WTC11 (cell line): Measurements from ENCODE around the gene PAEP. TPM values are rescaled to one million over a fixed set of nuclear protein-coding genes. Genes with fewer than 3 reads are reported as not detected.

Experiments used
- ATAC-seq: fragments of 200-7000 bp; cut with Tn5 transposase; 2 replicates; pipeline ENCODE4 v1.10.0; 2021; ENCODE audit warnings: mild to moderate bottlenecking, moderate library complexity
- CTCF ChIA-PET: fragments of 300-600 bp; sonication (Branson Sonifier 250); formaldehyde crosslinking; loops from one replicate; lab custom pipeline; 2021; ENCODE audit warnings: antibody characterized with exemption; lab: Charles Lee
- POLR2A ChIA-PET: fragments of 350-600 bp; sonication (Branson Sonifier 250); formaldehyde crosslinking; loops from one replicate; lab custom pipeline; 2021; ENCODE audit warnings: antibody characterized with exemption; lab: Charles Lee
- DNase-seq: peaks from one replicate; pipeline ENCODE4 v3.0.0; 2021; ENCODE audit warnings: low spot score
- H3K27ac Mint-ChIP-seq: 2 replicates; pipeline ENCODE4 v1.8.0; 2021; ENCODE audit warnings: mixed read lengths
- H3K27me3 Mint-ChIP-seq: 2 replicates; pipeline ENCODE4 v1.8.0; 2021; ENCODE audit warnings: low read depth, mild to moderate bottlenecking, moderate library complexity, mixed read lengths
- H3K36me3 Mint-ChIP-seq: 2 replicates; pipeline ENCODE4 v1.8.0; 2021; ENCODE audit warnings: mixed read lengths
- H3K4me1 Mint-ChIP-seq: 2 replicates; pipeline ENCODE4 v1.8.0; 2022; ENCODE audit warnings: mixed read lengths
- H3K4me3 Mint-ChIP-seq: 2 replicates; pipeline ENCODE4 v1.8.0; 2021; ENCODE audit warnings: mild to moderate bottlenecking, moderate library complexity, mixed read lengths
- H3K9me3 Mint-ChIP-seq: 2 replicates; pipeline ENCODE4 v1.8.0; 2021; ENCODE audit warnings: mixed read lengths
- ETV6 ChIP-seq: sonication (generic); formaldehyde crosslinking; IDR thresholded peaks from 2 replicates; pipeline ENCODE4 v1.8.1; 2022; ENCODE audit warnings: mild to moderate bottlenecking, missing genetic modification reagents
- GRHL2 ChIP-seq: fragments of 250-450 bp; sonication (Bioruptor Pico); IDR thresholded peaks from 2 replicates; pipeline ENCODE4 v1.8.0; 2022; ENCODE audit warnings: mild to moderate bottlenecking, moderate library complexity; ENCODE audit not compliant: insufficient replicate concordance, severe bottlenecking
- HMGA2 ChIP-seq: fragments of 250-450 bp; sonication (Bioruptor Pico); IDR thresholded peaks from 2 replicates; pipeline ENCODE4 v1.4.0; 2021; ENCODE audit warnings: mild to moderate bottlenecking, moderate library complexity
- MYBL2 ChIP-seq: sonication (generic); formaldehyde crosslinking; IDR thresholded peaks from 2 replicates; pipeline ENCODE4 v1.8.1; 2023; ENCODE audit warnings: mild to moderate bottlenecking, moderate library complexity, missing genetic modification reagents
- NR3C1 ChIP-seq: sonication (generic); formaldehyde crosslinking; conservative IDR thresholded peaks from 2 replicates; pipeline ENCODE4 v1.8.1; 2023; ENCODE audit warnings: low read depth, mild to moderate bottlenecking, missing genetic modification reagents
- SOX15 ChIP-seq: fragments of 250-450 bp; sonication (Bioruptor Pico); IDR thresholded peaks from 2 replicates; pipeline ENCODE4 v1.9.0; 2021; ENCODE audit warnings: mild to moderate bottlenecking
- ZBTB21 ChIP-seq: sonication (generic); formaldehyde crosslinking; IDR thresholded peaks from 2 replicates; pipeline ENCODE4 v1.8.1; 2023; ENCODE audit warnings: mild to moderate bottlenecking, missing genetic modification reagents, borderline replicate concordance
- ZNF219 ChIP-seq: sonication (generic); formaldehyde crosslinking; IDR thresholded peaks from 2 replicates; pipeline ENCODE4 v1.8.0; 2023; ENCODE audit warnings: missing genetic modification reagents, mild to moderate bottlenecking, borderline replicate concordance
- ZNF423 ChIP-seq: fragments of 250-450 bp; sonication (Bioruptor Pico); IDR thresholded peaks from 2 replicates; pipeline ENCODE4 v2.1.2; 2022; ENCODE audit warnings: mild to moderate bottlenecking, moderate library complexity
- total RNA-seq: library from RNA; stranded (reverse); gene quantifications from 3 replicates; pipeline ENCODE4 v1.2.3, GENCODE V29; 2021
- TF ChIP-seq, protein P1 (sequence below): fragments of 250-450 bp; sonication (Bioruptor Pico); IDR thresholded peaks from 2 replicates; pipeline ENCODE4 v1.9.0; 2021; ENCODE audit warnings: mild to moderate bottlenecking, borderline replicate concordance
- TF ChIP-seq, protein P2 (sequence below): fragments of 200-600 bp; IDR thresholded peaks from 2 replicates; pipeline ENCODE4 v1.8.0; 2022; ENCODE audit warnings: antibody characterized with exemption
- TF ChIP-seq, protein P3 (sequence below): sonication (generic); formaldehyde crosslinking; IDR thresholded peaks from 2 replicates; pipeline ENCODE4 v1.8.0; 2022; ENCODE audit warnings: mild to moderate bottlenecking, missing genetic modification reagents
- TF ChIP-seq, protein P4 (sequence below): sonication (generic); formaldehyde crosslinking; IDR thresholded peaks from 2 replicates; pipeline ENCODE4 v1.8.1; 2022; ENCODE audit warnings: missing genetic modification reagents, borderline replicate concordance
- TF ChIP-seq, protein P5 (sequence below): sonication (generic); formaldehyde crosslinking; IDR thresholded peaks from 2 replicates; pipeline ENCODE4 v1.8.1; 2022; ENCODE audit warnings: low read depth, missing genetic modification reagents, borderline replicate concordance
- TF ChIP-seq, protein P6 (sequence below): sonication (generic); formaldehyde crosslinking; IDR thresholded peaks from 2 replicates; pipeline ENCODE4 v1.8.1; 2023; ENCODE audit warnings: mild to moderate bottlenecking, missing genetic modification reagents, moderate library complexity
- TF ChIP-seq, protein P7 (sequence below): sonication (generic); formaldehyde crosslinking; IDR thresholded peaks from 2 replicates; pipeline ENCODE4 v1.8.1; 2023; ENCODE audit warnings: mild to moderate bottlenecking, moderate library complexity, missing genetic modification reagents

The PAEP gene
- total RNA-seq, 1 experiment from 2014 or later: not detected

DNA sequence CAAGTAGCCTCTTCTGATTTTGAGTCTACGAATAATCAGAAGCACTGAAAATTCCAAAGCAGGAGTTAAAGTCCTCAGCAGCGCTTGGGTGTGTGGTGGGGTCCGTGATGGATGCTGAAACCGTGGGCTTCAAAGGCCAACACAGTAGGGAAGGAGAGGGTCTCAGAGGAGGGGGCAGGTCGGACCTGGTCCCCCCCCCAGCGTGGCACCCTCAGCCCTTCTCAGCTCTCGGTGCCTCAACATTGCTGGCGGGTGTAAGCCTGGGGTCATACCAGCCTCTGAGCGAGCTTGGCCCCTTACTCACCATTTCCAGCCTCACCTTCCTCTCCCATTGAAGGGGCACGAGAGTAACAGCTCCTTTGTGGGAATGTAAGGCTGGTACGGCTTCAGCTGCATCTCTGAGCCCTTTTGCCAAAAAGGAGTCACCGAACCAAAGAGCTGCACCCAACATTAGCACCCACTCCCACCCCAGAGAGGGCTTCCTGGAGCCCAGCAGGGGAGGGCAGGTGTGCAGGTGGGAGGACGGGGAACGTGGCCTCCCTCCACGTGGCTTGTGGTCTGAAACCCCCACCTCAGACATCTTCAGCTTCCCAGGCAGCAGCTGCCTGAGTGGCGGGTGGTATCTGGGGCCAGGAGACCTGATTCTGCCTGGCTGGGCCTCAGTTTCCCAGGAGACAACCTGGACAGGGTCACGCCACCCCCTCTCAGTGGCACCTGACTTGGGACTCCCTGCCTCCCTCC, 47.0 kb upstream of the PAEP start (continued):
- TF ChIP-seq, protein P1, sequence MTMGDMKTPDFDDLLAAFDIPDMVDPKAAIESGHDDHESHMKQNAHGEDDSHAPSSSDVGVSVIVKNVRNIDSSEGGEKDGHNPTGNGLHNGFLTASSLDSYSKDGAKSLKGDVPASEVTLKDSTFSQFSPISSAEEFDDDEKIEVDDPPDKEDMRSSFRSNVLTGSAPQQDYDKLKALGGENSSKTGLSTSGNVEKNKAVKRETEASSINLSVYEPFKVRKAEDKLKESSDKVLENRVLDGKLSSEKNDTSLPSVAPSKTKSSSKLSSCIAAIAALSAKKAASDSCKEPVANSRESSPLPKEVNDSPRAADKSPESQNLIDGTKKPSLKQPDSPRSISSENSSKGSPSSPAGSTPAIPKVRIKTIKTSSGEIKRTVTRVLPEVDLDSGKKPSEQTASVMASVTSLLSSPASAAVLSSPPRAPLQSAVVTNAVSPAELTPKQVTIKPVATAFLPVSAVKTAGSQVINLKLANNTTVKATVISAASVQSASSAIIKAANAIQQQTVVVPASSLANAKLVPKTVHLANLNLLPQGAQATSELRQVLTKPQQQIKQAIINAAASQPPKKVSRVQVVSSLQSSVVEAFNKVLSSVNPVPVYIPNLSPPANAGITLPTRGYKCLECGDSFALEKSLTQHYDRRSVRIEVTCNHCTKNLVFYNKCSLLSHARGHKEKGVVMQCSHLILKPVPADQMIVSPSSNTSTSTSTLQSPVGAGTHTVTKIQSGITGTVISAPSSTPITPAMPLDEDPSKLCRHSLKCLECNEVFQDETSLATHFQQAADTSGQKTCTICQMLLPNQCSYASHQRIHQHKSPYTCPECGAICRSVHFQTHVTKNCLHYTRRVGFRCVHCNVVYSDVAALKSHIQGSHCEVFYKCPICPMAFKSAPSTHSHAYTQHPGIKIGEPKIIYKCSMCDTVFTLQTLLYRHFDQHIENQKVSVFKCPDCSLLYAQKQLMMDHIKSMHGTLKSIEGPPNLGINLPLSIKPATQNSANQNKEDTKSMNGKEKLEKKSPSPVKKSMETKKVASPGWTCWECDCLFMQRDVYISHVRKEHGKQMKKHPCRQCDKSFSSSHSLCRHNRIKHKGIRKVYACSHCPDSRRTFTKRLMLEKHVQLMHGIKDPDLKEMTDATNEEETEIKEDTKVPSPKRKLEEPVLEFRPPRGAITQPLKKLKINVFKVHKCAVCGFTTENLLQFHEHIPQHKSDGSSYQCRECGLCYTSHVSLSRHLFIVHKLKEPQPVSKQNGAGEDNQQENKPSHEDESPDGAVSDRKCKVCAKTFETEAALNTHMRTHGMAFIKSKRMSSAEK (CRISPR knock-in tag): no peak
- TF ChIP-seq HMGA2: no peak

DNA sequence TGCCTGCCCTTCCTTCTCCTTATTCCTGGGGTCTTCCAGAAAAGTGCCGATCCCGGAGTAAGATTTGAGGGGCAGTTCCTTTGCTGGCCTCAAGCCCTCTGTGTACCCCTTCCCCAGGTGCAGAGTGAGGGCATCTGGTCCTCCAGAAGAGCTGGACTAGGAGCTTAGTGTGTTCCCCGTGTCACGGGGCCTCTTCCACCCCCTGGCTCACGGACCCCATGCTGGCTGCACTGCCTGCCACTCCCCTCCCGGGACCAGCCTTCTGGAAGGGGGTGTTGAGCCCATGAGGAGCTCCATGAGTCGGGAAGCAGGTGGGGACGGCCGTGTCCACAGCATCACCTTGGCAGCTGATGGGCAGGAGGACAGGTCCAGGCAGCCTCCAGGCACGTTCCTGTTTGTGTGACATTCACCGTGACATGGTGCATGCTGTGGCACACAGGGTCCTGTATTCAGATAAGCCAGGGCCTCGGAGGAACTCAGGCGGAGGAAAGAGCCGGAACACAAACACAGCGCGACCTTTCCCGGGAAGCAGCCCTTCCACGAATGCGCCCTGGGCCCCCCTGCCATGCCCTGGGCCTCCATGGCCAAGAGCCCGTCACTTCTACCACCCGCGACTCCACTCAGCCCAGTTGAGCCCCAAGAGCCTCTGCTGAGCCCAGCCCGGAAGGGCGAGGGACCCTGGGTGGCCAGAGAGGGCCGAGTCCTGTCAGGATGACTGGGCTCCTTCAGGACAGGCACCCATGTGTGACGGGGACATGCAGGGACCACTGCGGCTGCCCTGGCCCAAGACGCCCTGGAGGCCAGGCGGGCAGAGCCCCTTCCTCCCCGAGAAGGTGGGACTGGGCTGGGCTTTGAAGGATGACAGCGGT, 46.2 kb upstream of the PAEP start:
- CTCF ChIA-PET: interaction anchor here (1.1 to 1.7 kb wide), 2 partner anchors 10 to 76 kb away, joined by 3 to 7 read pairs; no protein-coding TSS in a partner anchor
- Mint-ChIP-seq H3K27ac (no peak overlapping the region), H3K4me1 (no peaks in the 10 kb centered on the region), H3K36me3 (no peaks in the 10 kb centered on the region), H3K4me3 (no peak overlapping the region), H3K27me3 (no peaks in the 10 kb centered on the region), H3K9me3 (peaks cover 7% of the 10 kb centered on the region)
- POLR2A ChIA-PET: no interaction called here
- DNase-seq (peak; percentile 7), ATAC-seq (no peak)
- TF ChIP-seq, protein P2, sequence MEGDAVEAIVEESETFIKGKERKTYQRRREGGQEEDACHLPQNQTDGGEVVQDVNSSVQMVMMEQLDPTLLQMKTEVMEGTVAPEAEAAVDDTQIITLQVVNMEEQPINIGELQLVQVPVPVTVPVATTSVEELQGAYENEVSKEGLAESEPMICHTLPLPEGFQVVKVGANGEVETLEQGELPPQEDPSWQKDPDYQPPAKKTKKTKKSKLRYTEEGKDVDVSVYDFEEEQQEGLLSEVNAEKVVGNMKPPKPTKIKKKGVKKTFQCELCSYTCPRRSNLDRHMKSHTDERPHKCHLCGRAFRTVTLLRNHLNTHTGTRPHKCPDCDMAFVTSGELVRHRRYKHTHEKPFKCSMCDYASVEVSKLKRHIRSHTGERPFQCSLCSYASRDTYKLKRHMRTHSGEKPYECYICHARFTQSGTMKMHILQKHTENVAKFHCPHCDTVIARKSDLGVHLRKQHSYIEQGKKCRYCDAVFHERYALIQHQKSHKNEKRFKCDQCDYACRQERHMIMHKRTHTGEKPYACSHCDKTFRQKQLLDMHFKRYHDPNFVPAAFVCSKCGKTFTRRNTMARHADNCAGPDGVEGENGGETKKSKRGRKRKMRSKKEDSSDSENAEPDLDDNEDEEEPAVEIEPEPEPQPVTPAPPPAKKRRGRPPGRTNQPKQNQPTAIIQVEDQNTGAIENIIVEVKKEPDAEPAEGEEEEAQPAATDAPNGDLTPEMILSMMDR: no peak
- TF ChIP-seq, protein P3, sequence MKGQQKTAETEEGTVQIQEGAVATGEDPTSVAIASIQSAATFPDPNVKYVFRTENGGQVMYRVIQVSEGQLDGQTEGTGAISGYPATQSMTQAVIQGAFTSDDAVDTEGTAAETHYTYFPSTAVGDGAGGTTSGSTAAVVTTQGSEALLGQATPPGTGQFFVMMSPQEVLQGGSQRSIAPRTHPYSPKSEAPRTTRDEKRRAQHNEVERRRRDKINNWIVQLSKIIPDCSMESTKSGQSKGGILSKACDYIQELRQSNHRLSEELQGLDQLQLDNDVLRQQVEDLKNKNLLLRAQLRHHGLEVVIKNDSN (CRISPR knock-in tag): no peak
- TF ChIP-seq, protein P4, sequence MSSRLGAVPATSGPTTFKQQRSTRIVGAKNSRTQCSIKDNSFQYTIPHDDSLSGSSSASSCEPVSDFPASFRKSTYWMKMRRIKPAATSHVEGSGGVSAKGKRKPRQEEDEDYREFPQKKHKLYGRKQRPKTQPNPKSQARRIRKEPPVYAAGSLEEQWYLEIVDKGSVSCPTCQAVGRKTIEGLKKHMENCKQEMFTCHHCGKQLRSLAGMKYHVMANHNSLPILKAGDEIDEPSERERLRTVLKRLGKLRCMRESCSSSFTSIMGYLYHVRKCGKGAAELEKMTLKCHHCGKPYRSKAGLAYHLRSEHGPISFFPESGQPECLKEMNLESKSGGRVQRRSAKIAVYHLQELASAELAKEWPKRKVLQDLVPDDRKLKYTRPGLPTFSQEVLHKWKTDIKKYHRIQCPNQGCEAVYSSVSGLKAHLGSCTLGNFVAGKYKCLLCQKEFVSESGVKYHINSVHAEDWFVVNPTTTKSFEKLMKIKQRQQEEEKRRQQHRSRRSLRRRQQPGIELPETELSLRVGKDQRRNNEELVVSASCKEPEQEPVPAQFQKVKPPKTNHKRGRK: no peak

DNA sequence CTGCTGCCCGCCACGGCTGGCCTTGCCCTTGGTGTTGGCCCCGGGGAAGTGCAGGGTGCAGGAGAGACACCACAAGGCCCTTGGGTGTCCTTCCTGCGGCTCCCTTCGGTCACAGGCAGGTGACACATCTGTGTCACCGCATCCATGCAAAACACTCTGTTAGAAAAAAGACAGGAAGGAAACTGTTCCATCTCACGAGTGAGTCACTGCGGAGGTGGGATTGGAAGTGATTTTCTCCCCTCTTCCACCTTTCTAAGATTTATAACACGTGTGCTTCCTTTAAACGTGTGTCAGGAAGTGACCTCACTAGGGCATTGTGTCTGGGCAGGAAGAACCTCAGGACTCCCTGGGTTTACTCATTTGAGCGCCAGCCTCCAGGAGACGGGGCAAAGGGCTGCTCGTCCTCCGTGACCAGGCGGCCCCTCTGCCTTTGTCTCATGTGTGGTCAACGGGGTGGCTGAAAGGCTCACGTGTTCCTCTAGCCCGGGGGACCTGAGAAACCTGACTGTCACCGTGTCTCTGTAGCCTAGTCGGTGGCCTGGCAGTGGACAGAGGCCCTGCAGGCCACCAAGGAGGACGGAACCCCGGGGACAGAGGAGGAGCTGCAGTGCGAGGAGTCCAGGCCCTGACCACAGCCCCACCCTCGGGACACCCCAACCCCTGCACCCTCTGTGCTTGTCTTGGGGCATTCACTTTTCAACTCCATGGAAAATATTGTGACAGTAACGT, 45.3 kb upstream of the PAEP start:
- DNase-seq (no peak), ATAC-seq (no peak)
- Mint-ChIP-seq H3K27me3 (no peaks in the 10 kb centered on the region), H3K27ac (no peak overlapping the region; the same call in 1 of the 2 replicates), H3K36me3 (no peaks in the 10 kb centered on the region), H3K4me3 (no peak overlapping the region), H3K9me3 (peaks cover 7% of the 10 kb centered on the region), H3K4me1 (no peaks in the 10 kb centered on the region)
- ChIA-PET POLR2A (no interaction called here), CTCF (no interaction called here)
- TF ChIP-seq, protein P5, sequence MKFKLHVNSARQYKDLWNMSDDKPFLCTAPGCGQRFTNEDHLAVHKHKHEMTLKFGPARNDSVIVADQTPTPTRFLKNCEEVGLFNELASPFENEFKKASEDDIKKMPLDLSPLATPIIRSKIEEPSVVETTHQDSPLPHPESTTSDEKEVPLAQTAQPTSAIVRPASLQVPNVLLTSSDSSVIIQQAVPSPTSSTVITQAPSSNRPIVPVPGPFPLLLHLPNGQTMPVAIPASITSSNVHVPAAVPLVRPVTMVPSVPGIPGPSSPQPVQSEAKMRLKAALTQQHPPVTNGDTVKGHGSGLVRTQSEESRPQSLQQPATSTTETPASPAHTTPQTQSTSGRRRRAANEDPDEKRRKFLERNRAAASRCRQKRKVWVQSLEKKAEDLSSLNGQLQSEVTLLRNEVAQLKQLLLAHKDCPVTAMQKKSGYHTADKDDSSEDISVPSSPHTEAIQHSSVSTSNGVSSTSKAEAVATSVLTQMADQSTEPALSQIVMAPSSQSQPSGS (CRISPR knock-in tag): no peak
- TF ChIP-seq ZNF219: no peak
- TF ChIP-seq ZNF423 (CRISPR knock-in tag): no peak
- TF ChIP-seq GRHL2 (CRISPR knock-in tag): no peak
- no peak for TF ChIP-seq ZBTB21 (CRISPR knock-in tag)
- TF ChIP-seq, protein P6, sequence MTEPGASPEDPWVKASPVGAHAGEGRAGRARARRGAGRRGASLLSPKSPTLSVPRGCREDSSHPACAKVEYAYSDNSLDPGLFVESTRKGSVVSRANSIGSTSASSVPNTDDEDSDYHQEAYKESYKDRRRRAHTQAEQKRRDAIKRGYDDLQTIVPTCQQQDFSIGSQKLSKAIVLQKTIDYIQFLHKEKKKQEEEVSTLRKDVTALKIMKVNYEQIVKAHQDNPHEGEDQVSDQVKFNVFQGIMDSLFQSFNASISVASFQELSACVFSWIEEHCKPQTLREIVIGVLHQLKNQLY (CRISPR knock-in tag): no peak
- TF ChIP-seq ETV6: no peak
- TF ChIP-seq SOX15: no peak
- TF ChIP-seq, protein P7, sequence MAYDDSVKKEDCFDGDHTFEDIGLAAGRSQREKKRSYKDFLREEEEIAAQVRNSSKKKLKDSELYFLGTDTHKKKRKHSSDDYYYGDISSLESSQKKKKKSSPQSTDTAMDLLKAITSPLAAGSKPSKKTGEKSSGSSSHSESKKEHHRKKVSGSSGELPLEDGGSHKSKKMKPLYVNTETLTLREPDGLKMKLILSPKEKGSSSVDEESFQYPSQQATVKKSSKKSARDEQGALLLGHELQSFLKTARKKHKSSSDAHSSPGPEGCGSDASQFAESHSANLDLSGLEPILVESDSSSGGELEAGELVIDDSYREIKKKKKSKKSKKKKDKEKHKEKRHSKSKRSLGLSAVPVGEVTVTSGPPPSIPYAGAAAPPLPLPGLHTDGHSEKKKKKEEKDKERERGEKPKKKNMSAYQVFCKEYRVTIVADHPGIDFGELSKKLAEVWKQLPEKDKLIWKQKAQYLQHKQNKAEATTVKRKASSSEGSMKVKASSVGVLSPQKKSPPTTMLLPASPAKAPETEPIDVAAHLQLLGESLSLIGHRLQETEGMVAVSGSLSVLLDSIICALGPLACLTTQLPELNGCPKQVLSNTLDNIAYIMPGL (CRISPR knock-in tag): no peak
- no peak for TF ChIP-seq MYBL2
- TF ChIP-seq NR3C1 (CRISPR knock-in tag): no peak
